ENCODE results near the gene WSCD2.
A peak's percentile ranks its signal among the peaks of the same experiment; 100 is the strongest.

WSCD2 gene

DNA sequence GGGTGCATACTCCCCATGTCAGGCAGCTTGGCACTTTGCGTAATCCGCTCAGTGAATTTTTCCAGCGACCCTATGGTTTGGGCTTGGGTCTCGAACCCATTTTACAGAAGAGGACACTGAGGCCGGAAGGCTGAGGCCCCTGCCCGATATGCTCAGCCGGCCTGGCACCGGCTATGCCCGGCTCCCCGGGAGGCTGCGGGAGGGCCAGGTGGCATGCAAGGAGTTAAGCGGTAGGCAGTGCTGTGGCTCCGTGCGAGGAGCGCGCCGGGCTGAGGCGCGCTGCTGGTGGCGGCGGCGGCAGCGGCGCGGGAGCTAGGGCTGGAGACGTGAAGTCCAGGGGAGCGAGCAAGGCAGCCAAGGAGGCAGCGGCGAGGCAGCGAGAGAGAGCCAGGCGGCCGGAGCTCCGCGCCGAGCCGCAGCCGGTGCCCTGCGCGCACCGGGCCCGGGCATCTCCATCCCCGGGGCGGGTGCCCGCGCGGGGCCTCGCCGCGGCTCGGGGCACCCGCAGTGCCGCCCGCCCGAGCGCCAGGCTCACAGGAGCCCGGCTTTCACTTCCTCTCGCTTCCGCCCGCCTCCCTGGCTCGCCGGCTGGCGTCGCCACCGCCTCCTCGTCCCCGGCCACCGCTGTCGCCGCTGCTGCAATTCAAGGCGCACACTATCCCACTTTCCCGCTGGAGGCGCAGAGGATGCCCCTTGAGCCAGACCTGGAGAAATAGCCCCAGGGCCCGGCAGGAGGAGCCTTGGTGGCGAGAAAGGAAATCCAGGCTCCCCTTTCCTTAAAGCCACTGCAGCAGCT, at the start of gene WSCD2:
Gene WSCD2 (plus strand): TSS at position 272 of the 796 bp plus-strand sequence. CDS start 66,545 bp downstream, outside the sequence.
- peak within 1 kb of the TSS; percentile 14 for H3K4me3 ChIP-seq (ENCODE audit: low read depth, low read length)
- peak; percentile 19 for DNase-seq (ENCODE audit: low read depth)
- TF ChIP-seq, protein P1, sequence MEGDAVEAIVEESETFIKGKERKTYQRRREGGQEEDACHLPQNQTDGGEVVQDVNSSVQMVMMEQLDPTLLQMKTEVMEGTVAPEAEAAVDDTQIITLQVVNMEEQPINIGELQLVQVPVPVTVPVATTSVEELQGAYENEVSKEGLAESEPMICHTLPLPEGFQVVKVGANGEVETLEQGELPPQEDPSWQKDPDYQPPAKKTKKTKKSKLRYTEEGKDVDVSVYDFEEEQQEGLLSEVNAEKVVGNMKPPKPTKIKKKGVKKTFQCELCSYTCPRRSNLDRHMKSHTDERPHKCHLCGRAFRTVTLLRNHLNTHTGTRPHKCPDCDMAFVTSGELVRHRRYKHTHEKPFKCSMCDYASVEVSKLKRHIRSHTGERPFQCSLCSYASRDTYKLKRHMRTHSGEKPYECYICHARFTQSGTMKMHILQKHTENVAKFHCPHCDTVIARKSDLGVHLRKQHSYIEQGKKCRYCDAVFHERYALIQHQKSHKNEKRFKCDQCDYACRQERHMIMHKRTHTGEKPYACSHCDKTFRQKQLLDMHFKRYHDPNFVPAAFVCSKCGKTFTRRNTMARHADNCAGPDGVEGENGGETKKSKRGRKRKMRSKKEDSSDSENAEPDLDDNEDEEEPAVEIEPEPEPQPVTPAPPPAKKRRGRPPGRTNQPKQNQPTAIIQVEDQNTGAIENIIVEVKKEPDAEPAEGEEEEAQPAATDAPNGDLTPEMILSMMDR (conservative IDR thresholded peaks at IDR 0.05; ENCODE audit: low read depth, low read length): peak; percentile 14

DNA sequence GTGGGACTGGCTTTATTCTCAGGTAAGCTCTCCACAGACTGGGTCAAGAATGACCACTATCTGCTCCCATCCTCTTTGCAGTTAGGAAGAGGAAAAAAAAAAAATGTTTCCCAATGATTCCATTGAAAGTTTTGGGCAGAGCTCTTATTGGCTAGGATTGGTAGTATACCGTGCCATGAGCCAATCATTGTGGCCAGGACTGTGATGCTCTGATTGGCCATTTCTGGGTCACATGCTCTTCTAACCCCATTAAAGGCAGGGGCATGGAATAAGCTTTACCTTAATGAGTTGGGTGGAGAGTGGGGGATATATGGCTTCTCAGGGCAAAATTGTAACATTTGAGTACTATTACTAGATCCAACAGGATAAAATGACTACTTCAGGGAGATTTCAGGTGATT, 49.4 kb upstream of the WSCD2 start:
- no peak for DNase-seq (ENCODE audit: low read depth)
- H3K4me3 ChIP-seq (ENCODE audit: low read depth, low read length): no peak overlapping the region
- TF ChIP-seq, protein P1 (conservative IDR thresholded peaks at IDR 0.05; ENCODE audit: low read depth, low read length): no peak

DNA sequence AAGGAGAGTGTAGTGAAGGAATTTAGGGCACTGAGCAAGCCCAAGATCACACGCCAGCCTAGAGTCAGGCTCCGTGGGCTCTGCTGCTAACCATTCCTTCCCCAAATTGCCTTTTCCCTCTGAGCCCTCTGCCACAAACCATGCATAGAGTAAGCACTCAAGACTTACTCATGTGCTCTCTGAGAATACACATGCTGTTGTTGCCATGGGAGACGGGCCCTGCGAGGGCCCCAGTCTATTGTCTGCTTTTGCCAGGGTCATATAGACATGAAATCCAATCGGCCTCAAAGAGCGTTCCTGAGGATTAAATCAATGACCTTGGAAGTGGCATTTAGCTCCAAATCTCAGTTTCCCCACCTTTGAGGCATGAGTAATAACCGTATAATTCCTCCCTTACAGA, 48.7 kb upstream of the WSCD2 start:
- TF ChIP-seq, protein P1 (conservative IDR thresholded peaks at IDR 0.05; ENCODE audit: low read depth, low read length): no peak
- no peak overlapping the region for H3K4me3 ChIP-seq (ENCODE audit: low read depth, low read length)
- no peak for DNase-seq (ENCODE audit: low read depth)

DNA sequence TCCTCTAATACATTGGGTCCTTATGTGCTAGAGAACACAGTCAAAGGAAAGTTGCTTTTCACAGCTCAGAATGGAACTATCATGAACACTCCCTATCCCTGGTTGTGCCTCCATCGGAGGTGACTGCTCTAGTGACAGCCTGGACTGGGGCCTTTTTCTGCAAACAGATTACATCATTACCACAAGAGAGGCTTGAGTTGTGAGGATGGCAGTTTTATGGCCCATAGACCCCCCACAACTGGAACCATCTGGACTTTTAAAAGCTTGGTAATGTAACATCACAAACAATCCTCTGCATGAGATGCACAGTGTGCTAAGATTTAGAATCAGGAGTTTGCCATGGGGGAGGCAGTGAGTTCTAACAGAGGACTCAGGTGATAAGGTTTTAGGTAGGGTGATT, 46.6 kb upstream of the WSCD2 start:
- H3K4me3 ChIP-seq (ENCODE audit: low read depth, low read length): no peak overlapping the region
- no peak for DNase-seq (ENCODE audit: low read depth)
- TF ChIP-seq, protein P1 (conservative IDR thresholded peaks at IDR 0.05; ENCODE audit: low read depth, low read length): no peak

DNA sequence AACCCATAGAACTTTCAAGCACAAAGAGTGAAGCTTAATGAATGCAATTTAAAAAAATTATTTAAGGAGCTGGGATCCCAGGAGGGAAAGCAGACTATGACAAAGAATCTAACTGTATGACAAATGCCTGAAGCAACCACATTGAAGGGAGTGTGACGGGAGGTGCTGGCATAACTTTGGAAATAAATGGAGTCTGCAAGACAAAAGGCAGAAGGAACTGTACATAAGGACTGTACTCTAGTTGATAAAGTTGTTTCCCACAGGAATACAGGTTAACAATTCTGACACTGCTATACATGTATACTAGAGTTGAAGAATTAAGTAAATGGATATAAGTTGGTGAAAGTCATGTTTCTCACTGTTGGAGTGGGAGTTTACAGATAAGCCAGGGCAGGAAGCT, 41.2 kb upstream of the WSCD2 start:
- TF ChIP-seq, protein P1 (conservative IDR thresholded peaks at IDR 0.05; ENCODE audit: low read depth, low read length): no peak
- H3K4me3 ChIP-seq (ENCODE audit: low read depth, low read length): no peak overlapping the region
- no peak for DNase-seq (ENCODE audit: low read depth)

DNA sequence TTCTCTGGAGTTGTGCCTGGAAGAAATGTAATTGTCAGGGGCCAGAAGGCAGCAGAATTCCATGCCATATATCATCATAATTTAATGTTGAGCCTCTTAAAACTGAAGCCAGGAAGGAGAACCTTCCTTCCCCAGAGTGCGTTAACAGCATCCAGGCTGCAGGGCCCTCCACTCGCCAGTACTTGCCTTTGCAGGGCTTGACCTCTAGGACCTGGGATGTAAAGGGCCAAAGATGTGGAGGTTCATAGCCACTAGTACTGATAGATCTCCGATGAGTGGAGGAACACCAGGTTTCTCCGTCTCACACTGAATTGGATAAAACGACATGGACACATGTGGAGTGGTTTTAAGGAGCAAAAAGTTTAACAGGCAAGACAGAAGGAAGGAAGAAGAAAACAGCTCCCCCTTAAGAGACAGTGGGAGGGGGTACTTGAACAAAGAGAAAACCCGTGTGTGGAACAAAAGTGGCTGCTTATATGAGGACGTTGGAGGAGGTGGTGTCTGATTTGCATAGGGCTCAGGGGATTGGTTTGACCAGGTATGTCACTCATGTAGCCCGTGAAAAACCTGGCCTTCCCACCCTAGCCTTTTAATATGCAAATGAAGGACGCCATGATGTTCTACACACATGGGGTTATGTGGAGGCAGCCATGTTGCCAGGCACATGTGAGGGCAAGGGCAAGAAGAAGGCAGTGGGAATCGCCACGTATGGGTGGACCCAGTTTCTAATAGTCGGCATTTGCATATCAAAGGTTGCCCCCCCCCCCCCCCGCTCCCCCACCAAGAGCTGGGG, 38.8 kb upstream of the WSCD2 start:
- no peak for DNase-seq (ENCODE audit: low read depth)
- TF ChIP-seq, protein P1 (conservative IDR thresholded peaks at IDR 0.05; ENCODE audit: low read depth, low read length): no peak
- H3K4me3 ChIP-seq (ENCODE audit: low read depth, low read length): no peak overlapping the region

Data from choroid plexus epithelial cell (primary cell).